Measurements from ENCODE around the gene TSPO.

GRCh38 chr22:43133401-43133800 is 18.0 kb upstream of the TSPO start:
- TF ChIP-seq CTCF (IDR thresholded peaks at IDR 0.05): no peak
- no peak for TF ChIP-seq EZH2 (IDR thresholded peaks at IDR 0.05)
- TF ChIP-seq EZH2phosphoT487 (IDR thresholded peaks at IDR 0.05): no peak
